PFSK-1 (cell line): ENCODE results near the gene PSMC2. TPM values are rescaled to one million over a fixed set of nuclear protein-coding genes. Genes with fewer than 3 reads are reported as not detected.

ENCODE experiments used
- FOXP2 ChIP-seq: optimal IDR thresholded peaks from 2 replicates; pipeline ENCODE3; 2011; ENCODE audit warnings: borderline replicate concordance, control low read depth, inconsistent platforms; ENCODE audit not compliant: insufficient read depth; ENCODE audit errors: extremely low read length, extremely low read depth
- POLR2AphosphoS5 ChIP-seq: IDR thresholded peaks from 2 replicates; pipeline ENCODE4 v1.6.1; 2012; ENCODE audit warnings: low read depth, mild to moderate bottlenecking, control low read depth, low read length, moderate library complexity
- SIN3A ChIP-seq: IDR thresholded peaks from 2 replicates; pipeline ENCODE4 v1.6.1; 2012; ENCODE audit warnings: mild to moderate bottlenecking, low read length, moderate library complexity, borderline replicate concordance; ENCODE audit not compliant: insufficient read depth
- TAF1 ChIP-seq: IDR thresholded peaks from 2 replicates; pipeline ENCODE4 v1.6.1; 2012; ENCODE audit warnings: low read length, control low read depth, borderline replicate concordance; ENCODE audit not compliant: insufficient read depth
- polyA plus RNA-seq: library from polyadenylated mRNA; unstranded; fragments of >200 nt; gene quantifications from one replicate; pipeline ENCODE4 v1.2.1, GENCODE V29; 2012; ENCODE audit warnings: low read depth, missing spikeins; ENCODE audit not compliant: insufficient read length
- TF ChIP-seq, protein P1 (sequence below), 2 experiments: IDR thresholded peaks; 2 replicates each; pipeline versions ENCODE4 v1.6.1 to v1.8.0; 2011 to 2012; ENCODE audit warnings: low read depth in 2 of 2, low read length in 2 of 2, control low read depth in 1 of 2, inconsistent platforms in 1 of 2, mild to moderate bottlenecking in 1 of 2, moderate library complexity in 1 of 2; ENCODE audit not compliant: insufficient read depth in 1 of 2

The PSMC2 gene
- 97.9 TPM for polyA plus RNA-seq

DNA sequence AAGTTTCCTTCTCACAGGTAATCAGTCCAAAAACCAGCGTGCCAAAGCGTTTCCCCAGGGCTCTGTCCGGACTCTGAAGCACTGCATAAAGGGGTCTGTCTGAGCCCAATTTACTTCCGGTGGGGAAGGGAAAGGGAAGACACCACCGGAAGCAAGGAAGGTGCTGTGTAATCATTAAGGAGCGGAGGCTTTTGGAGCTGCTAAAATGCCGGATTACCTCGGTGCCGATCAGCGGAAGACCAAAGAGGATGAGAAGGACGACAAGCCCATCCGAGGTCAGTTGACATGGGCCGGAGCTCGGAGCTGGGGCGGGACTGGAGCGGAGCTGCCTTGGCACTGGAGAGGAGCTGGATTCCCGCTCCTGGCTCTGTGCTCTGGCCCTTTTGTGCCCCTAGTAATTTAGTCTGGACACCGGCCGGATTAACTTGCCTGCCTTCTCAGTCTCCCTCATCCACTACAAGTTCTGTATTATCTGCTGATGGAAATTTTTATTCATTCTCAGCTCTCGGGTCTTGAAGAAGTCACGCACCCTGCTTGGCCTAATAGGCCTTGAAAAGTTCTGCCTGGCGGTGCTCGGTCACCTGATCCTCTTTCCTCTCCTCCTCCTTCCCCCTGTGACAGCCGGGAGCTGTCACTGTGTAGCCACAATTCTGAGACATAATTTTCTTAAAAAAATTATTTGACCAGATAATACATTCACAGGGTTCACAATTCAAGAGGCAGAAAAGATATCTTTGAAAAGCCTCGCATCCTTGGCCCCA lies at the start of gene PSMC2:
Gene PSMC2, plus strand, starts transcription at position 137 of the 761 bp plus-strand sequence. Its CDS starts 69 bp downstream, at position 206.
- TF ChIP-seq, protein P1, sequence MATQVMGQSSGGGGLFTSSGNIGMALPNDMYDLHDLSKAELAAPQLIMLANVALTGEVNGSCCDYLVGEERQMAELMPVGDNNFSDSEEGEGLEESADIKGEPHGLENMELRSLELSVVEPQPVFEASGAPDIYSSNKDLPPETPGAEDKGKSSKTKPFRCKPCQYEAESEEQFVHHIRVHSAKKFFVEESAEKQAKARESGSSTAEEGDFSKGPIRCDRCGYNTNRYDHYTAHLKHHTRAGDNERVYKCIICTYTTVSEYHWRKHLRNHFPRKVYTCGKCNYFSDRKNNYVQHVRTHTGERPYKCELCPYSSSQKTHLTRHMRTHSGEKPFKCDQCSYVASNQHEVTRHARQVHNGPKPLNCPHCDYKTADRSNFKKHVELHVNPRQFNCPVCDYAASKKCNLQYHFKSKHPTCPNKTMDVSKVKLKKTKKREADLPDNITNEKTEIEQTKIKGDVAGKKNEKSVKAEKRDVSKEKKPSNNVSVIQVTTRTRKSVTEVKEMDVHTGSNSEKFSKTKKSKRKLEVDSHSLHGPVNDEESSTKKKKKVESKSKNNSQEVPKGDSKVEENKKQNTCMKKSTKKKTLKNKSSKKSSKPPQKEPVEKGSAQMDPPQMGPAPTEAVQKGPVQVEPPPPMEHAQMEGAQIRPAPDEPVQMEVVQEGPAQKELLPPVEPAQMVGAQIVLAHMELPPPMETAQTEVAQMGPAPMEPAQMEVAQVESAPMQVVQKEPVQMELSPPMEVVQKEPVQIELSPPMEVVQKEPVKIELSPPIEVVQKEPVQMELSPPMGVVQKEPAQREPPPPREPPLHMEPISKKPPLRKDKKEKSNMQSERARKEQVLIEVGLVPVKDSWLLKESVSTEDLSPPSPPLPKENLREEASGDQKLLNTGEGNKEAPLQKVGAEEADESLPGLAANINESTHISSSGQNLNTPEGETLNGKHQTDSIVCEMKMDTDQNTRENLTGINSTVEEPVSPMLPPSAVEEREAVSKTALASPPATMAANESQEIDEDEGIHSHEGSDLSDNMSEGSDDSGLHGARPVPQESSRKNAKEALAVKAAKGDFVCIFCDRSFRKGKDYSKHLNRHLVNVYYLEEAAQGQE (IDR thresholded peaks at IDR 0.05; ENCODE audit: insufficient read depth in 1 of 2, low read depth in 2 of 2, low read length in 2 of 2), result peak in 1 of 2 experiments; percentile 67; a peak in 2 of 4 replicates
- TF ChIP-seq TAF1 (peak; percentile 94), FOXP2 (no peak), POLR2AphosphoS5 (peak; percentile 82), SIN3A (peak; percentile 62; the same call in 1 of the 2 replicates)

DNA sequence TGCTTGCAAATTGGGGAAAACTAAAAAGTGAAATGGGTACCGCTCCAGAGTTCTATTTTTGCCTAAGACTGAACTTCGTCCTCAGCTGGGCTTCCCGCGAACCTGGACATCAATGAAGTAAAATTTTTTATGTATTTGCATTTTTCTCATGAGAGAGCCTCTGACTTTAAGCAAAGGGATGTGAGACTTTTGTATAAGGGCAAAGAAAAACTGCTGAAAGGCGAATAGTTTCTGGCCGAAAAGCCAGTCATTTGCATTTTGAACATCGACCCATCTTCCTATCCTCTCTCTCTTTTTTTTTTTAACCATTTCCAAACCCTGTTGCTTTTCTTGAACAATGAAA lies 49.6 kb upstream of the PSMC2 start:
- TF ChIP-seq POLR2AphosphoS5 (no peak), TAF1 (no peak), SIN3A (no peak), FOXP2 (no peak)
- TF ChIP-seq, protein P1 (IDR thresholded peaks at IDR 0.05; ENCODE audit: insufficient read depth in 1 of 2, low read depth in 2 of 2, low read length in 2 of 2), result no peak

DNA sequence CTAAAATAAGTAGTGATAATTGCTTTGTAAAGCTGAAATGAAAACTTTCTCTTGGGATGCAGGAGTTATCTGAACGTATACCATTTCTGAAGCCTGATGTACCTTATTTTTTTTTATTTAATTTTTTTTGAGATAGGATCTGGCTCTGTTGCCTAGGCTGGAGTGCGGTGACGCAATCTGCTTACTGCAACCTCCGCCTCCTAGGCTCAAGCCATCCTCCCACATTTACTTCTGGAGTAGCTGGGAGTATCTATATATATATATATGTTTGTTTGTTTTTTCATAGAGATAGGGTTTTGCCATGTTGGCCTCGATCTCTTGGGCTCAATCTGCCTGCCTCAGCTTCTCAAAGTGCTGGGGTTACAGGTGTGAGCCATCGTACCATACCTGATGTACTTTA lies 47.8 kb upstream of the PSMC2 start:
- TF ChIP-seq TAF1 (no peak), SIN3A (no peak), POLR2AphosphoS5 (no peak), FOXP2 (no peak)
- TF ChIP-seq, protein P1 (IDR thresholded peaks at IDR 0.05; ENCODE audit: insufficient read depth in 1 of 2, low read depth in 2 of 2, low read length in 2 of 2), result no peak

DNA sequence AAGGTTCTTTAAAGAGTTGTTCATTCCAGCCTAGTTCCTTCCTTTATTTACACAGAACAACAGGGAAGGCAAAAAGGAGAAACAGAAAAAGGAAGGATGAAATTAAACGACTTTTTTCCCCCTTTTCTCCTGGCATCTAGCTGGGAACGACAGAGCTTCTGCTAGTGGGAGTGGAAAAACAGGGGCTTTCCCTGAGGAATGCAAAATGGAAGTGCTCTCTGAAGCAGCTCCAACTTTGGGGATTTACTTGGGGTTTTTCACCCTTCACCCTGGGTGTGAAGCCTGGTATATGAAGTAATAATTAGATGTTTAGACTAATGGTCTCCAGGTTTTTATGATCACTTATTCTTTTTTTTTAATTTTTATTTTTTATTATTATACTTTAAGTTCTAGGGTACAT lies 46.0 kb upstream of the PSMC2 start:
- TF ChIP-seq SIN3A (no peak), FOXP2 (no peak), TAF1 (no peak), POLR2AphosphoS5 (no peak)
- TF ChIP-seq, protein P1 (IDR thresholded peaks at IDR 0.05; ENCODE audit: insufficient read depth in 1 of 2, low read depth in 2 of 2, low read length in 2 of 2), result no peak
